H9 (cell line): Measurements from ENCODE around the gene TIMM8B. TPM values are rescaled to one million over a fixed set of nuclear protein-coding genes. Genes with fewer than 3 reads are reported as not detected.

Source experiments
- DNase-seq: peaks from one replicate; pipeline ENCODE4 v3.0.0-alpha.2; 2017
- H2AFZ ChIP-seq: one replicate; pipeline ENCODE4 v1.6.1; 2013; ENCODE audit warnings: mild to moderate bottlenecking, low read length, control low read depth, moderate library complexity
- H2AK5ac ChIP-seq: 2 replicates; pipeline ENCODE4 v1.6.1; 2013; ENCODE audit warnings: low read length, control low read depth, mixed read lengths; ENCODE audit not compliant: insufficient read length
- H2BK120ac ChIP-seq: one replicate; pipeline ENCODE4 v1.6.1; 2013; ENCODE audit warnings: low read depth, mild to moderate bottlenecking, low read length, control low read depth, inconsistent platforms; ENCODE audit not compliant: poor library complexity, severe bottlenecking
- H2BK12ac ChIP-seq: 2 replicates; pipeline ENCODE4 v1.6.1; 2013; ENCODE audit warnings: low read length, control low read depth, mixed read lengths, low read depth; ENCODE audit not compliant: insufficient read length
- H2BK15ac ChIP-seq: 2 replicates; pipeline ENCODE4 v1.6.1; 2013; ENCODE audit warnings: low read depth, low read length, control low read depth
- H2BK20ac ChIP-seq: one replicate; pipeline ENCODE4 v1.6.1; 2013; ENCODE audit warnings: low read depth, mild to moderate bottlenecking, low read length, control low read depth, inconsistent platforms; ENCODE audit not compliant: poor library complexity, severe bottlenecking
- H2BK5ac ChIP-seq: 2 replicates; pipeline ENCODE4 v1.6.1; 2013; ENCODE audit warnings: low read length, control low read depth, mixed read lengths; ENCODE audit not compliant: insufficient read length
- H3K14ac ChIP-seq: 2 replicates; pipeline ENCODE4 v1.6.1; 2013; ENCODE audit warnings: low read length, control low read depth; ENCODE audit not compliant: insufficient read depth
- H3K18ac ChIP-seq: 2 replicates; pipeline ENCODE4 v1.6.1; 2013; ENCODE audit warnings: low read depth, mild to moderate bottlenecking, mixed read lengths, low read length, control low read depth; ENCODE audit not compliant: insufficient read length
- H3K23ac ChIP-seq: 2 replicates; pipeline ENCODE4 v1.6.1; 2013; ENCODE audit warnings: low read length, control low read depth, mixed read lengths, low read depth; ENCODE audit not compliant: insufficient read length
- H3K23me2 ChIP-seq: 2 replicates; pipeline ENCODE4 v1.6.1; 2013; ENCODE audit warnings: low read depth, mild to moderate bottlenecking, mixed read lengths, low read length, control low read depth; ENCODE audit not compliant: insufficient read length, poor library complexity, severe bottlenecking
- H3K27ac ChIP-seq: 2 replicates; pipeline ENCODE4 v1.5.1; 2013; ENCODE audit warnings: low read length, control low read depth, mixed read lengths, low read depth; ENCODE audit not compliant: insufficient read length
- H3K27me3 ChIP-seq: 2 replicates; pipeline ENCODE4 v1.6.1; 2013; ENCODE audit warnings: low read length, control low read depth, inconsistent platforms; ENCODE audit not compliant: insufficient read depth
- H3K4ac ChIP-seq: 2 replicates; pipeline ENCODE4 v1.6.1; 2013; ENCODE audit warnings: low read depth, mild to moderate bottlenecking, control low read depth, inconsistent platforms, low read length, moderate library complexity
- H3K4me1 ChIP-seq: 2 replicates; pipeline ENCODE4 v1.6.1; 2013; ENCODE audit warnings: low read length, control low read depth, inconsistent platforms; ENCODE audit not compliant: insufficient read depth
- H3K4me2 ChIP-seq: 2 replicates; pipeline ENCODE4 v1.6.1; 2013; ENCODE audit warnings: low read length, control low read depth, mixed read lengths; ENCODE audit not compliant: insufficient read length, insufficient read depth
- H3K56ac ChIP-seq: 2 replicates; pipeline ENCODE4 v1.6.1; 2013; ENCODE audit warnings: low read depth, mild to moderate bottlenecking, mixed read lengths, low read length, control low read depth; ENCODE audit not compliant: insufficient read length
- H3K79me1 ChIP-seq: 2 replicates; pipeline ENCODE4 v1.6.1; 2013; ENCODE audit warnings: low read depth, mild to moderate bottlenecking, moderate library complexity, low read length, control low read depth, inconsistent platforms; ENCODE audit not compliant: insufficient read depth, poor library complexity, severe bottlenecking
- H3K79me2 ChIP-seq: 2 replicates; pipeline ENCODE4 v1.6.1; 2013; ENCODE audit warnings: low read length, control low read depth, inconsistent platforms; ENCODE audit not compliant: insufficient read depth
- H3K9ac ChIP-seq: 2 replicates; pipeline ENCODE4 v1.6.1; 2013; ENCODE audit warnings: low read length, control low read depth, mixed read lengths; ENCODE audit not compliant: insufficient read length; ENCODE audit errors: extremely low read depth
- H3K9me3 ChIP-seq: one replicate; pipeline ENCODE4 v1.6.1; 2013; ENCODE audit warnings: low read depth, low read length, inconsistent platforms; ENCODE audit not compliant: control insufficient read depth
- H3T11ph ChIP-seq: one replicate; pipeline ENCODE4 v1.6.1; 2013; ENCODE audit warnings: mild to moderate bottlenecking, low read length, control low read depth, inconsistent platforms
- H4K20me1 ChIP-seq: one replicate; pipeline ENCODE4 v1.6.1; 2013; ENCODE audit not compliant: control insufficient read depth, insufficient read length, insufficient read depth
- H4K5ac ChIP-seq: 2 replicates; pipeline ENCODE4 v1.6.1; 2013; ENCODE audit warnings: low read depth, mild to moderate bottlenecking, mixed read lengths, low read length, control low read depth; ENCODE audit not compliant: insufficient read length
- H4K8ac ChIP-seq: replicated peaks from 2 replicates; pipeline ENCODE4 v1.6.1; 2013; ENCODE audit warnings: low read length, control low read depth, mixed read lengths, low read depth; ENCODE audit not compliant: insufficient read length
- H4K91ac ChIP-seq: 2 replicates; pipeline ENCODE4 v1.6.1; 2013; ENCODE audit warnings: low read depth, mild to moderate bottlenecking, moderate library complexity, mixed read lengths, low read length, control low read depth; ENCODE audit not compliant: insufficient read length
- H3K27ac Mint-ChIP-seq, 3 experiments: 2 replicates in 2 of 3; 3 replicates in 1 of 3; pipeline ENCODE4 v1.8.0; 2020 to 2021; ENCODE audit warnings: mixed read lengths in 3 of 3, mild to moderate bottlenecking in 1 of 3, moderate library complexity in 1 of 3
- H3K27me3 Mint-ChIP-seq: 2 replicates; pipeline ENCODE4 v1.8.0; 2021; ENCODE audit warnings: low read depth, mild to moderate bottlenecking, moderate library complexity, mixed read lengths
- H3K36me3 Mint-ChIP-seq, 3 experiments: 2 replicates in 2 of 3; 3 replicates in 1 of 3; pipeline ENCODE4 v1.8.0; 2020 to 2021; ENCODE audit warnings: low read depth in 3 of 3, mixed read lengths in 3 of 3; ENCODE audit not compliant: insufficient read depth in 1 of 3
- H3K4me1 Mint-ChIP-seq, 2 experiments: 2 replicates each; pipeline ENCODE4 v1.8.0; 2020; ENCODE audit warnings: mixed read lengths in 2 of 2
- H3K4me3 Mint-ChIP-seq, 2 experiments: 2 replicates in 1 of 2; 3 replicates in 1 of 2; pipeline ENCODE4 v1.8.0; 2020 to 2021; ENCODE audit warnings: mild to moderate bottlenecking in 2 of 2, mixed read lengths in 2 of 2, moderate library complexity in 1 of 2
- H3K9me3 Mint-ChIP-seq, 2 experiments: 2 replicates in 1 of 2; 3 replicates in 1 of 2; pipeline ENCODE4 v1.8.0; 2020; ENCODE audit warnings: mild to moderate bottlenecking in 2 of 2, mixed read lengths in 2 of 2, moderate library complexity in 1 of 2
- WGBS: extraction: QIAGEN DNeasy Blood & Tissue Kit; methylation state at CpG from one replicate; pipeline ENCODE4 v1.1.7; 2013; ENCODE audit warnings: missing lambda C conversion rate, low lambda C conversion rate, mixed read lengths; ENCODE audit not compliant: insufficient read length; ENCODE audit errors: extremely low coverage; 5-methylcytosine and 5-hydroxymethylcytosine counted together
- total RNA-seq: library from RNA; stranded (reverse); gene quantifications from 2 replicates; pipeline ENCODE4 v1.2.1, GENCODE V29; 2021
- TF ChIP-seq, protein P1 (sequence below): fragments of 200-600 bp; sonication (generic); conservative IDR thresholded peaks from 3 replicates; pipeline ENCODE4 v1.8.0; 2021; ENCODE audit warnings: antibody characterized with exemption, mild to moderate bottlenecking

The TIMM8B gene
- total RNA-seq, 1 experiment from 2014 or later: 84.4 TPM

- Histone ChIP-seq H3K79me1 (no peaks in the 10 kb centered on the region), H2BK15ac (no peak overlapping the region), H2AK5ac (no peak overlapping the region), H2AFZ (no peak overlapping the region), H3K23ac (no peak overlapping the region), H3K14ac (no peak overlapping the region), H3K79me2 (no peaks in the 10 kb centered on the region), H4K8ac (no peak overlapping the region), H3K4ac (no peak overlapping the region), H2BK20ac (no peak overlapping the region), H3K4me1 (no peaks in the 10 kb centered on the region), H2BK12ac (no peak overlapping the region), H3K9ac (no peak overlapping the region), H3K9me3 (no peaks in the 10 kb centered on the region), H3K27ac (no peak overlapping the region), H3K56ac (no peak overlapping the region), H2BK120ac (no peak overlapping the region), H4K5ac (no peak overlapping the region), H2BK5ac (no peak overlapping the region), H3K18ac (no peak overlapping the region), H3K23me2 (no peaks in the 10 kb centered on the region), H4K20me1 (no peaks in the 10 kb centered on the region), H3K27me3 (no peaks in the 10 kb centered on the region), H3T11ph (no peak overlapping the region), H4K91ac (no peak overlapping the region), H3K4me2 (no peak overlapping the region)
- WGBS: no CpG with 5 or more reads among the region's 3 CpGs
- Mint-ChIP-seq H3K4me1 (no peaks in the 10 kb centered on the region; a peak in 1 of 4 replicates), H3K36me3 (no peaks in the 10 kb centered on the region), H3K9me3 (no peaks in the 10 kb centered on the region), H3K27ac (no peak overlapping the region; a peak in 1 of 7 replicates), H3K4me3 (no peak overlapping the region), H3K27me3 (no peaks in the 10 kb centered on the region)
- DNase-seq: no peak
- TF ChIP-seq, protein P1, sequence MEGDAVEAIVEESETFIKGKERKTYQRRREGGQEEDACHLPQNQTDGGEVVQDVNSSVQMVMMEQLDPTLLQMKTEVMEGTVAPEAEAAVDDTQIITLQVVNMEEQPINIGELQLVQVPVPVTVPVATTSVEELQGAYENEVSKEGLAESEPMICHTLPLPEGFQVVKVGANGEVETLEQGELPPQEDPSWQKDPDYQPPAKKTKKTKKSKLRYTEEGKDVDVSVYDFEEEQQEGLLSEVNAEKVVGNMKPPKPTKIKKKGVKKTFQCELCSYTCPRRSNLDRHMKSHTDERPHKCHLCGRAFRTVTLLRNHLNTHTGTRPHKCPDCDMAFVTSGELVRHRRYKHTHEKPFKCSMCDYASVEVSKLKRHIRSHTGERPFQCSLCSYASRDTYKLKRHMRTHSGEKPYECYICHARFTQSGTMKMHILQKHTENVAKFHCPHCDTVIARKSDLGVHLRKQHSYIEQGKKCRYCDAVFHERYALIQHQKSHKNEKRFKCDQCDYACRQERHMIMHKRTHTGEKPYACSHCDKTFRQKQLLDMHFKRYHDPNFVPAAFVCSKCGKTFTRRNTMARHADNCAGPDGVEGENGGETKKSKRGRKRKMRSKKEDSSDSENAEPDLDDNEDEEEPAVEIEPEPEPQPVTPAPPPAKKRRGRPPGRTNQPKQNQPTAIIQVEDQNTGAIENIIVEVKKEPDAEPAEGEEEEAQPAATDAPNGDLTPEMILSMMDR: no peak
Observed at GRCh38 chr11:112128483-112129121, 42.0 kb upstream of the TIMM8B start.
